ENCODE measurements around the gene SPON2.
A peak's percentile ranks its signal among the peaks of the same experiment; 100 is the strongest.

Gene SPON2

GRCh38 chr4:1194010-1194900 is 21.9 kb upstream of the SPON2 start:
- peak; percentile 27 for DNase-seq

DNA sequence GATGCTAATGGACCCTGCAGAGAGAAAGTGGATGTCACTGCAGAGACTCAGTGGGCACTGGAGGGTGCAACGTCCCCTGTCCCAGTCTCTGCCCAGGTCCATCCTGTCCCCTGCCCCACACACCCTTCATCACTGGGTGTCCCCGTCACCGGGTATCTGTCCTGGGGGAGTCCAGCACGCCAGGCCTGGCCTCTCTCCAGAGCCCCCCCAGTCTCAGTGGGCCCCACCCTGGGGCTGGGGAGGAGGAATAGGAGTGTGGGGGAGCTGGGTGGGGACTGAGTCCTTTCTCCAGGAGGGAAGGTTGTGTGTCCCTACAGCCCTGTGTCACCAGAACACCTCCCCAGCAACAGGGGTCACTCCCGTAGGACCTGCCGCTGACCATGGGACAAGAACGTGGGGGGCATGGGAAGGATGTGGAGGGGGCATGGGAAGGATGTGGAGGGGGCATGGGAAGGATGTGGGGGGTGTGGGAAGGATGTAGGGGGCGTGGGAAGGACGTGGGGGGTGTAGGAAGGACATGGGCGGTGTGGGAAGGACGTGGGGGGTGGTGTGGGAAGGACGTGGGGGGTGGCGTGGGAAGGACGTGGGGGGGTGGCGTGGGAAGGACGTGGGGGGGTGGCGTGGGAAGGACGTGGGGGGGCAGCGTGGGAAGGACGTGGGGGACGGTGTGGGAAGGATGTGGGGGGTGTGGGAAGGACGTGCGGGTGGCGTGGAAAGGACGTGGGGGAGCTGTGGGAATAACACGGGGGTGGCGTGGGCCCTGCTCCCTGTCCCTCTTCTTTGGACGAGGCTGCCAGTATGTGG is 21.0 kb upstream of the SPON2 start:
- DNase-seq: no peak

GRCh38 chr4:1192493-1193205 is 20.3 kb upstream of the SPON2 start:
- DNase-seq: no peak

- DNase-seq: peak; percentile 97
Measured at GRCh38 chr4:1192091-1192492, 19.7 kb upstream of the SPON2 start.

- no peak for DNase-seq
Measured at GRCh38 chr4:1191621-1192020, 19.2 kb upstream of the SPON2 start.

DNA sequence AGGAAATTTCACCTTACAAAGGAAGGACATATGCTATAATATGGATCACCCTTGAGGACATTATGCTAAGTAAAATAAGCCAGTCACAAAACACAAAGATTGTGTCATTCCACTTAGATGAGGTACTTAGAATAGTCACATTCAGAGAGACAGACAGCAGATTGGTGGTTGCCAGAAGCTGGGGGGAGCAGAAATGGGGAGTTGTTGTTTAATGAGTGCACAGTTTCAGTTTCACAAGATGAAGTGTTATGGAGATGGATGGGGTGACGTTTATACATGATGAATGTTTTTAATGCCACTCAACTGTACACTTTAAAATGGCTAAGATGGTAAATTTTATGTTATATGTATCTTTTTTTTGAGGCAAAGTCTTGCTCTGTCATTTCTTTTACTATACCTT is 14.8 kb upstream of the SPON2 start:
- DNase-seq: no peak

DNA sequence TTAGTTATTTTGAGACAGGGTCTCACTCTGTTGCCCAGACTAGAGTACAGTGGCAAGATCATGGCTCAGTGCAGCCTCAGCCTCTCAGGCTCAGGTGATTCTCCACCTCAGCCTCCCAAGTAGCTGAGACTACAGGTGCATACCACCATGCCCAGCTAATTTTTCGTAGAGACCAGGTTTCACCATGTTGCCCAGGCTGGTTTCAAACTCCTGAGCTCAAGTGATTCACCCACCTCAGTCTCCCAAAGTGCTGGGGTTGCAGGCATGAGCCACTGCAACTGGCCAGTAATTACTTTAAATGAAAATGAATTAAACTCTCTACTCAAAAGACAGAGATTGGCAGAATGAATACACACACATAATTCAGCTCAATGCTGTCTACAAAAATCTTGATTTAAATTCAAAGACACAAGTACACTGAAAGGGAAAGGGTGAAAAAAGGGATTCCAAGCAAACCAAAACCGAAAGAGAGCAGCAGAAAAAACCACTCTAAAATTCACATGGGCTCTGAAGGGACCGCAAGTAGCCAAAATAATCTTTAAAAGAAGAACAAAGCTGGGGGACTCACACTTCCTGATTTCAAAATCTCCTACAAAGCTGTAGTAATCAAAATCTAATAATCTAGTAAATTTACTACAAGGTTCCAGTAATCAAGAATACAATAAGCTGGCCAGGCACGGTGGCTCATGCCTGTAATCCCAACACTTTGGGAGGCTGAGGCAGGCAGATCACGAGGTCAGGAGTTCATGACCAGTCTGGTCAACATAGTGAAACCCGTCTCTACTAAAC is 11.8 kb upstream of the SPON2 start:
- no peak for DNase-seq

- DNase-seq: no peak
Measured at GRCh38 chr4:1182313-1182712, 9.9 kb upstream of the SPON2 start.

DNA sequence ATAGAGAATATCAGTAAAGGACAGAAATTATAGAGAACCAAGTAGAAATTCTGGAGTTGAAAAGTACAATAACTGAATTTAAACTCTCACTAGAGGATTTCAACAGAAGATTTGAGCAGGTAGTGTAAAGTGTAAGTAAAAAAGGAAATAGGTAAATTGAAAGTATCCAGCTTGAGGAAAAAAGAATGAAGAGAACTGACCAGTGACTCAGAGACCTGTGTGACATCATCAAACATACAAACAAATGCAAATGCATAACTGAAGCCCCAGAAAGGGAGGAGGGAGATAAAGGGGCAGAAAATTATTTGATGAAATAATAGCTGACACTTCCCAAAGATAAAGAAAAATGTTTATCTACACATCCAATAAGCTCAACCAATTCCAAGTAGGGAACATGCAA is 8.3 kb upstream of the SPON2 start:
- DNase-seq: no peak

GRCh38 chr4:1179976-1180375 is 7.6 kb upstream of the SPON2 start:
- no peak for DNase-seq

- DNase-seq: no peak
Measured at GRCh38 chr4:1179089-1179441, 6.7 kb upstream of the SPON2 start.

- DNase-seq: no peak
Measured at GRCh38 chr4:1178300-1179088, 6.1 kb upstream of the SPON2 start.

DNA sequence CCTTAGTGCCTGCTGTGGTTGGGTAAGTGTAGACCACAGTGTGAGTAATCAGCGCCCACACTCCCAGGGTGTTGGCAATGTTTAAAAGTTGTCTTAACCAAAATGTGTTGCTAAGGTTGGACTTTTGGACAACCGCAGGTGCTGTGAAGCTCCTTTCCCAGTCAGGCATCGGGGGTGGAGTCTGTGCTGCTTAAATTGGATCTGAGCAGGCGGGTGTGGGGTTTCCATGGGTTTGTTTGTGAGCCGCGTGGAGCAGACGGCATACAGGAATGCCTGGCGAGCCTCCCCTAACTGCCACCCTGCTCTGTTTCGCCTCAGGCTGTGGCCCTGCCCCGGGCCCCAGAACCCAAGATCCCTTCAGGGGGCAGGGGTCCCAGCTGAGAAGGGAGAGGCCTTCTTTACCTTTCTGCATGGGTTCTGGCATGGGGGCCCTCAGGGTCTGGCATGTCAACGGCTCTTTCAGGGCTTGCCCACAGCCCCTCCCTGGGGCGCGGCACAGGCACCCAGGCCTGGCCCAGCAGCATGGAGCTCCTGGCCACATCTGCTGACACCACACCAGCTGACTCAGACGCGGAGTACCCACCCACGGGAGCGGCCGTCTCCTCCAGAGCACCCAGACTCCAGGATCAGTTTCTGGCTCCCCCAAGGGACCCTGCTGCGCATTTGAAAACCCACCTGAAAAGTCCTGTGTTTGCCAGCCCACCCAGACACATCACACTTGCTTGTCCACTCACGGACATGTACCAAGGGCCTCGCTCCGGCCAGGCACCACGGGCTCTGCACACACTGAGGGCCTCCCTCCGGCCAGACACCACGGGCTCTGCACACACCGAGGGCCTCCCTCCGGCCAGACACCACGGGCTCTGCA is 5.1 kb upstream of the SPON2 start:
- no peak for DNase-seq

DNA sequence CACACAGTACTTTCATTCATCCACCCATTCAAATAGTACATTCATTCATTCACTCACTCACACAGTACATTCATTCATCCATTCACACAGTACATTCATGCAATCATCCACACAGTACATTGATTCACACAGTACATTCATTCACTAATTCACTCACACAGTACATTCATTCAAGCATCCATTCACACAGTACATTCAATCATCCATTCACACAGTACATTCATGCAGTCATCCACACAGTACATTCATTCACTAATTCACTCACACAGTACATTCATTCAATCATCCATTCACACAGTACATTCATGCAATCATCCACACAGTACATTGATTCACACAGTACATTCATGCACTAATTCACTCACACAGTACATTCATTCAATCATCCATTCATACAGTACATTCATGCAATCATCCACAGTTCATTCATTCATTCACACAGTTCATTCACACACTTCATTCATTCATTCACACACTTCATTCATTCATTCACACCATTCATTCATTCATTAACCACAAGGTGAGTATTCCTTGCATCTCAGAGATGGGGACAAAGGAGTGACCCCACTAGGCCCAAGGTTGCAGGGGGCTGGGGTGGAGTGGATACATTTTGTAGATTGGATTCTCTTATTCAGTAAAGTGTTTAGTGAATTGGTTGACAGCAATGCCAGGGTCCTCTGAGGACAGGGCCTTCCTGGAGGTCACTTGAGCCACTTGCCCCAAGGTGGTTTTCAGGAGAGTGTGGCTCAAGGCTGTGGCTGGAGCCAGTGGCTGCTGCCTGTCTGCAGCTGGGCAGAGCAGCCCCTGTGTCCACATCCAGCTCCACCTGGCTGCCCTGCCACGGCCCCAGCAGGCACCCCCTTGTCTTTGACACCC is 4.3 kb upstream of the SPON2 start:
- no peak for DNase-seq

DNA sequence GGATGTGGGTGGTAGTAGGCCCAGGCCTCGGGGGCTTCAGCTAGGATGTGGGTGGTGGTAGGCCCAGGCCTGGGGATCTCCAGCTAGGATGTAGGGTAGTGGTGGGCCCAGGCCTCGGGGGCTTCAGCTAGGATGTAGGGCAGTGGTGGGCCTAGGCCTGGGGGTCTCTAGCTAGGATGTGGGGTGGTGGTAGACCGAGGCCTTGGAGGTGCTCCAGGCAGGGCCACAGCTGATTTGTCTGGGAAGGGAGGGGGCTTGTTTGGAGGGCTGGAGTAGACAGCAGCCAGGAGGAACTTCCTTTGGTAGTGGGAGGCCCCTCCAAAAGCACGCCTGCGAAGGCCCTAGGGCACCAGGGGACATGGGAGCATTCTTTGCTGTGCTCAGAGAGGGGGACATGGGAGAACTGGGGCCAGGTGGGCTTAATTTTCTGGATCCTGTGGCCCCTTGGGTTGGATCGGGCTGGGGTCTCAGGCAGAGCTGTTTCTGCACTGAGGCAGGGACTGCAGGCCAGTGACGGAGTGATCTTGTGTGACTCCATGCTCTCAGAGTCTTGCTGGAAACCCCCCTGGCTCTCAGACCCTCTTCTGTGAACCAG is 3.3 kb upstream of the SPON2 start:
- DNase-seq: no peak

GRCh38 chr4:1174941-1175634 is 2.7 kb upstream of the SPON2 start:
- DNase-seq: no peak

DNA sequence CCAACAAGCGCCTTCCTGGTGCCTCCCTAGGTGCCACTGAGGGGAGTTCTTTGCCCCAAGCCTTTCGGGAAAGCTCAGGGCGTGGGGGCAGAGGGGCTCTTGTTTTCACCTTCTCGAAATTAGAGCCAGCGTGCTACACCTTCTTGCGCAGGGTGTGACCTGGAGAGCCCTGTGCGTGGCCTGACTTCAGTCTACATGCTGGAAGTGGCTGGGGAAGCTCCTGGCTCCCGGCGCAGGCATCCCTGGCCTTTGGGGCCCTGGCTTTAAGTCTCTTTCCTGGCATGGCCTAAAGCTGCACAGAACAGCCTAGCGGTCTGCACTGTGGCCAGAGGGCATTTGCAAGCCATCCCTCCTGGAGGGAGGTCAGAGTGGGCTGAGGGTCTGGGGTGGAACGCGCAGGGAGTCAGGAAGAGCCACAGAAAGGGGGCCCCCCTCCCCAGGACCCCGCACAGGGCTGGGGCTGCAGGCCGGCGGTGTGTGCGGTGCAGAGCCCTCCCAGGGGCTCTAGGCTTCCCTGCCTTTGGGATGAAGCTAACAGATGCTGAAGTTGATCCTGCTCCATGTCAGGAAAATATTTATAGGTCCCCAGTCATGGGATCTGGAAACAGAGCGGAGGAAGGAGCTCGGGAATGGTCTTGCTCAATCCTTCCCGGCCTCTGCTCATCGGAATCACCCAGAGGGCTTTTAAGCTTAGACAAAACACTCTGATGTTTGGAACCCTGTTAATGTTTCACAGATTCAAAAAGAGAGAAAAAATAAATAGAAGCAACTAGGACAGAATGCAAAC is 781 bp upstream of the SPON2 start:
- DNase-seq: peak; percentile 44

All from fibroblast of upper back skin (primary cell).